KOPT-K1 (cell line): ENCODE data around the gene AP2A1.
A peak's percentile ranks its signal among the peaks of the same experiment; 100 is the strongest.

Experiments used
- H3K27ac ChIP-seq: fragments of 200-600 bp; sonication (generic); 2 replicates; pipeline ENCODE4 v1.5.1; 2016; ENCODE audit warnings: antibody characterized with exemption, mild to moderate bottlenecking, low read depth, low read length; ENCODE audit not compliant: poor library complexity, severe bottlenecking
- H3K36me3 ChIP-seq: fragments of 200-600 bp; sonication (generic); 2 replicates; pipeline ENCODE4 v1.5.1; 2017; ENCODE audit warnings: antibody characterized with exemption, mild to moderate bottlenecking, low read length, moderate library complexity; ENCODE audit not compliant: insufficient read depth
- H3K9me3 ChIP-seq: fragments of 200-600 bp; sonication (generic); 2 replicates; pipeline ENCODE4 v1.5.1; 2017; ENCODE audit warnings: antibody characterized with exemption, low read length, mild to moderate bottlenecking; ENCODE audit not compliant: insufficient read depth, poor library complexity, severe bottlenecking

The AP2A1 gene

DNA sequence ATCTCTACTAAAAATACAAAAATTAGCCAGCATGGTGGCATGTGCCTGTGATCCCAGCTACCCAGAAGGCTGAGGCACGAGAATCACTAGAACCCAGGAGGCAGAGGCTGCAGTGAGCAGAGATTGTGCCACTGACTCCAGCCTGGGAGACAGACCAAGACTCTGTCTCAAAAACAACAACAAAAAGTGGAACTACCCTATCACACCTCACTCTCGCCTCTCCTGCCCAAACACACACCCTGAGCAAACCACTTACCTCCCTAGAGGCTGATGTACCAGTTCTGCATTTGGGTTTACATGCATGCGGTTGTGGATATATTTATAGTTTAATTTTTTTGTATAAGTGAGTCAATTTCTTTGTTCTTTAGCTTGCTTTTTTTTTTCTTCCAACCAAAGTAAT is 76.5 kb downstream of the AP2A1 start:
- Histone ChIP-seq H3K9me3 (no peaks in the 10 kb centered on the region), H3K27ac (no peak overlapping the region), H3K36me3 (peaks cover 26% of the 10 kb centered on the region; the same call in 1 of the 2 replicates)

DNA sequence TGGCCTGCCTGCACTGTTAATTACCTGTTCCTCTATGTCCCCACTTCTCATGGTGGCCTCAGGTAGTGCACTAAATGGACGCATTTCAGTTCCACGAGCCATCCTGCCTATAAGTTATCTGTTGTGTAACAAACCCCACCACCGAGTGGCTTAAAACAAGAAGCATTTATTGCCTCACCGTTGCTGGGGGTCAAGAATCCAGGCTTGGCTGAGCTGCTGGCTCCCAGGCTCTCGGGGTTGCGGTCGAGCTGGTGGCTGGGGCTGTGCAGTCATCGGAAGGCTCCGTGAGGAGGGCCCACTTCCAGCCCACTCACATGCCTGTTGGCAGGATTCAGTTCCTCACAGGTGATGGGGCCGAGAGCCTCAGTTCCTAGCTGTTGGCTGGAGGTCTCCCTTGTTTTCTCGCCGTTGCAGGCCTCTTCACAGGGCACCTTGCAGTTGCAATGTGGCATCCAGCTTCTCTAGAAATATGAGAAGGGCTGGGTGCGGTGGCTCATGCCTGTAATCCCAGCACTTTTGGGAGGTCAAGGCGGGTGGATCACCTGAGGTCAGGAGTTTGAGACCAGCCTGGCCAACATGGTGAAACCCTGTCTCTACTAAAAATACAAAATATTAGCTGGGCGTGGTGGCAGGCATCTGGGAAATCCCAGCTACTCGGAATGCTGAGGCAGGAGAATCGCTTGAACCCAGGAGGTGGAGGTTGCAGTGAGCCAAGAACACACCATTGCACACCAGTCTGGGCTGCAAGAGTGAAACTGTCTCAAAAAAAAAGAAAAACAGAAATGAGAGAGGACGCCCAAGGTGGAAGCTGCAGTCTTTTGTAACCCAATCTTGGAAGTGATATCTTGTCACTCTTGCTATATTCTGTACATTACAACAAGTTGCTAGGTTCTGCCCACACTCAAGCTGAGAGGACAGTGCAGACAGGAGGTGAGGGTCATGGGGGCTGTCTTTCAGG is 77.6 kb downstream of the AP2A1 start:
- Histone ChIP-seq H3K36me3 (peaks cover 15% of the 10 kb centered on the region; the same call in 1 of the 2 replicates), H3K27ac (no peak overlapping the region), H3K9me3 (no peaks in the 10 kb centered on the region)

DNA sequence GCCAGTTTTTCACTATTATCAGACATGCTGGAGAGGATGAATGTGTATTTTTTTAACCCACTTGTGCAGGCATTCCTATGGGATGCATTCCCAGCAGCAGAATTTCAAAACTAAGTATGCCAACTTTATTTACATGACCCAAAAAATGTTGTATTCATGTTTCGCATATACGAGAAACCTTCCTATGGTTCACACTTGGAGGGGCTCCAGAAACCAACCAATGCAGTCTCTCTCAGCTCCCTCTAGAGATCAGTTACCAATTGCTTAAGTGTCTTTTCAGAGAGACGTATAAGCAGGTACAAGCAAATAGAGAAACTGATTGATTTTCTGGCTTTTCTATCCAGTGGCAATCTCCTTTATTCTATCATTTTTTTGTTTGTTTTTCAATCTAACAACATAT is 78.6 kb downstream of the AP2A1 start:
- Histone ChIP-seq H3K36me3 (peaks cover 7% of the 10 kb centered on the region; the same call in 1 of the 2 replicates), H3K9me3 (no peaks in the 10 kb centered on the region), H3K27ac (no peak overlapping the region)

GRCh38 chr19:49846408-49846807 is 79.6 kb downstream of the AP2A1 start:
- no peak overlapping the region for H3K27ac ChIP-seq
- H3K9me3 ChIP-seq = no peaks in the 10 kb centered on the region
- no peaks in the 10 kb centered on the region for H3K36me3 ChIP-seq

- no peak overlapping the region for H3K27ac ChIP-seq
- no peaks in the 10 kb centered on the region for H3K36me3 ChIP-seq
- H3K9me3 ChIP-seq = no peaks in the 10 kb centered on the region
These were observed 81.2 kb downstream of the AP2A1 start for GRCh38 chr19:49847731-49848696.

- H3K27ac ChIP-seq = no peak overlapping the region
- H3K9me3 ChIP-seq = no peaks in the 10 kb centered on the region
- peaks cover 3% of the 10 kb centered on the region; the same call in 1 of the 2 replicates for H3K36me3 ChIP-seq
These were observed 82.1 kb downstream of the AP2A1 start for GRCh38 chr19:49848938-49849337.

- Histone ChIP-seq H3K27ac (peak overlapping the region; percentile 87), H3K36me3 (peaks cover 10% of the 10 kb centered on the region; the same call in 1 of the 2 replicates), H3K9me3 (no peaks in the 10 kb centered on the region)
These were observed 82.8 kb downstream of the AP2A1 start for GRCh38 chr19:49849433-49850220.

- Histone ChIP-seq H3K27ac (peak overlapping the region; percentile 87), H3K9me3 (no peaks in the 10 kb centered on the region), H3K36me3 (peaks cover 14% of the 10 kb centered on the region)
These were observed 83.4 kb downstream of the AP2A1 start for GRCh38 chr19:49850221-49850486.

DNA sequence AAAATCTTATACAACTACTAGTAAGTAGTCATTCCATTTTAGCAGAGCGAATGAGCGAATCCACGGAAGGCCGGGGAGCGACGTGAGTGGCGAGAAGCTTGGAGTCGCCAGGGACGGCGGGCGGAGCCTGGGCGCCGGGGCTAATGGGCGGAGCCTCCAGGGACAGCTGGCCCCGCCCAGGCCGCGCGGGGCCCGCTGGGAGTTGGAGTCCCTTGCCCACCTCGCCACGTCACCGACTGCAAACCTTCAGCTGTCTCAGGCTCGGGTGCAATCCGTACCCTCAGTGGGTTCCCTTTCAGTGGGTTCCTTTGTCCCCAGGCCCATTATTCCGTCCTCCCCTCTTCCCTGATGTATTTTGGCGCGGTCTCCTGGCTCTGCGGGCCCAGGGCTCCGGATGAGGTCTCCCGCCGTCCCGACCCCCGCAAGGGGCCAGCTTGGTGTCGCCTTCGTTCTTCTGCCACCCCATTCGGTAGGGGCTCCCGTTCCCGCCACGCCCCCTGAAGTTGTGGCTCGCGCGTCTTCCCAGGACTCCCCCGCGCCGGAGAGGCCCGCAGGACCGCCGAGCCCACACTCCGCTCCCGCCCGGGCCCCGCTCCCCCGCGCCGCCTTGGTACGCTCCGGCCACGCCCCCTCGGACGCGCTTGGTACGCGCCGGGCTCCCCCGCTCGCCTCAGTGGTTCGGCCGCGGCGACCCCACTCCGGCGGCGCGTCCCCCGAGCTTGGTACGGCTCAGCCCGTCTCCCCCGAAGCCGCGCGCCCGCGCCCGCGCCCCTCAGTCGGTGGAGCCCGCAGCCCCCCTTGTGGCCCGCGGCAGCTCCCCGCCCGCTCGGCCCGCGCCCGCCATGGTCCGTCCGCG is 83.9 kb downstream of the AP2A1 start, which contains the start of gene PTOV1:
Gene PTOV1, plus strand, starts transcription at position 673 of the 856 bp plus-strand sequence.
- Histone ChIP-seq H3K27ac (peak within 1 kb of the TSS; percentile 87), H3K36me3 (peaks cover 20% of the 10 kb centered on the region), H3K9me3 (no peaks in the 10 kb centered on the region)

- Histone ChIP-seq H3K27ac (peak overlapping the region; percentile 87), H3K36me3 (peaks cover 30% of the 10 kb centered on the region), H3K9me3 (no peaks in the 10 kb centered on the region)
These were observed 84.9 kb downstream of the AP2A1 start for GRCh38 chr19:49851456-49852259.

DNA sequence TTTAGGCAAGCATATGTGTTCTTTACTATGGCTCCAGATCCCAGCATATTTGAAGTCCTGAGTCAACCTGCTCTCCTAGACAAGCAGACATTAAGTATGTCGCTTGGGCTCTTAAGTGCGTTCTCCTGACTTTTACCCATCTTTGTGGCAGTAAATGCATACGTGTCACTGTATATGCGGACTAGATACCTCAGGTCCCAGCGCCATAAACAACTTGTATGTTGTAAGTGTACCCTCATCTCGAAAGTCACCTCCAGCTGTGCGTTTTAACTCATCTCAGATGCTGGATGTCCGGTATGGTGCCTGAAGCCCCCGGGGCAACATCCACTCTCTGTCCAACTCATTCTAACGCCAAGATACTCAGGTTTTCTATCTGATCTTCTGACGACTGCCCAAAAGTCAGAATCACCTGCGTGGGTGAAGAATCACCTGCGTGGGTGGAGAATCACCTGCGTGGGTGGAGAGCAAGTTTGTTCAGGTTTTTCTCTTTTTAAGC is 85.9 kb downstream of the AP2A1 start:
- Histone ChIP-seq H3K9me3 (no peaks in the 10 kb centered on the region), H3K36me3 (peaks cover 40% of the 10 kb centered on the region), H3K27ac (no peak overlapping the region)

- Histone ChIP-seq H3K36me3 (peaks cover 52% of the 10 kb centered on the region), H3K9me3 (no peaks in the 10 kb centered on the region), H3K27ac (no peak overlapping the region)
These were observed 87.1 kb downstream of the AP2A1 start for GRCh38 chr19:49853852-49854377.
